Stimulated activated CD8-positive, alpha-beta memory T cell treated with anti-CD3 and anti-CD28 coated beads, Interleukin-12 subunit alpha, Interleukin-12 subunit beta, amount 100 ng/mL, for 24 hours (primary cell): Measurements from ENCODE around the gene CYTL1.
"Not testable (repeated sequence)": the region's sequence is repeated elsewhere in the genome, so short reads cannot be mapped to it uniquely, and the experiment has no call there.

Experiments used
- DNase-seq: peaks from one replicate; pipeline ENCODE4 v3.0.0-alpha.2; 2020; ENCODE audit errors: extremely low read depth

CYTL1 gene, protein sequence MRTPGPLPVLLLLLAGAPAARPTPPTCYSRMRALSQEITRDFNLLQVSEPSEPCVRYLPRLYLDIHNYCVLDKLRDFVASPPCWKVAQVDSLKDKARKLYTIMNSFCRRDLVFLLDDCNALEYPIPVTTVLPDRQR

DNA sequence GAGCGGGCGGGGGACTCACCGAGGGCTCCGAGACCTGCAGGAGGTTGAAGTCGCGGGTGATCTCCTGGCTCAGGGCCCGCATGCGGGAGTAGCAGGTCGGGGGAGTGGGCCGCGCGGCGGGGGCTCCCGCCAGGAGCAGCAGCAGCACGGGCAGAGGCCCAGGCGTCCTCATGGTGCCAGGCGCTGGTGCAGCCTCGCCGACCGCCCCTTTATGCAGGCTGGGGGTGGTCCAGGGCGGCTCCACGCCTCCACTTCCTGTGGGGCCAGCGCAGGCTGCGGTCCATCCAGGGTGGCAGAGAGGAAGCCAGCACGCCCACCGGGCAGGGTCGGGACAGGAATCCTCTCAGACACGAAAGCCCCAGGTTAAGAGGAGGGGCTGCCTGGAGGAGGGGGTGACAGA is at the start of gene CYTL1:
Gene CYTL1, minus strand, starts transcription at position 185 of the 400 bp plus-strand sequence. Its CDS starts 13 bp downstream, at position 172.
- DNase-seq = no peak

DNA sequence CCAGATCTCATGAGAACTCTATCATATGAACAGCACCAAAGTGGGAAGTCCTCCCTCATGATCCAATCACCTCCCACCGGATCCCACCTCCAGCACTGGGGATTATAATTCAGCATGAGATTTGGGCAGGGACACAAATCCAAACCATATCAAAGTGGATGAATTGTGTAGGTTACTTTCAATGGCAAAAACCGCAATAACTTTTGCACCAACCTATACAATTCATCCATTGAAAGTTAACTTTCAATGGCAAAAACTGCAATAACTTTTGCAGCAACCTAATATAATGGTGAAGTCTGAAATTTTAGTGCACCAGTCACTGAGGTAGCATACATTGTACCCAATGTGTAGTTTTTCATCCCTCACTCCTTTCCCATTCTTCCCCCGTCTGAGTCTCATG is 48.6 kb upstream of the CYTL1 start:
- no peak for DNase-seq

DNA sequence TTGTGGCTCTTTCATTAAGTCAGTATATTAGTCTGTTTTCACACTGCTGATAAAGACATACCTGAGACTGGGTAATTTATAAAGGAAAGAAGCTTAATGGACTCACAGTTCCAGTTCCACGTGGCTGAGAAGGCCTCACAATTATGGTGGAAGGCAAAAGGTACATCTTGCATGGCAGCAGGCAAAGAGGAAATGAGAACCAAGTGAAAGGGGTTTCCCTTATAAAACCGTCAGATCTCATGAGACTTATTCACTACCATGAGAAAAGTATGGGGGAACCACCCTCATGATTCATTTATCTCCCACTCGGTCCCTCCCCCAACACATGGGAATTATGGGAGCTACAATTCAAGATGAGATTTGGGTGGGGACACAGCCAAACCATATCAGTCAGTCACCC is 47.7 kb upstream of the CYTL1 start:
- not testable (repeated sequence) for DNase-seq

DNA sequence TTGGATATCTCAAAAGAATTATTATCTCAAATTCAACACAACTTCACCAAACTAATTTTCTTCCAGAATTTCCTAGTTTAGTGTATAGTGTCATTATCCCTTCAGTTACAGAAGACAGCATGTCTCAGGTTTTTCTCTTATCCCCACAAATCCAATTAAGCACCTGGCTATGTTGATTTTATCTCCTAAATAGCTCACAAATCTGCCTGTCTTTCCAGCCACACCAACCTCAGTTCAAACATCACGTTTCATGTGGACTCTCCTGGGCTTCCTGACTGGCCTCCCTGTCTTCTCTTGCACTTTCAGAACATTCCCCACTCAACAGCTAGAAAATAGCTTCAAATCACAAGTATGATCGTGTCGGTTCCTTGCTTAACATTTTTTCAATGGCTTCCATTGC is 46.8 kb upstream of the CYTL1 start:
- DNase-seq = no peak

DNA sequence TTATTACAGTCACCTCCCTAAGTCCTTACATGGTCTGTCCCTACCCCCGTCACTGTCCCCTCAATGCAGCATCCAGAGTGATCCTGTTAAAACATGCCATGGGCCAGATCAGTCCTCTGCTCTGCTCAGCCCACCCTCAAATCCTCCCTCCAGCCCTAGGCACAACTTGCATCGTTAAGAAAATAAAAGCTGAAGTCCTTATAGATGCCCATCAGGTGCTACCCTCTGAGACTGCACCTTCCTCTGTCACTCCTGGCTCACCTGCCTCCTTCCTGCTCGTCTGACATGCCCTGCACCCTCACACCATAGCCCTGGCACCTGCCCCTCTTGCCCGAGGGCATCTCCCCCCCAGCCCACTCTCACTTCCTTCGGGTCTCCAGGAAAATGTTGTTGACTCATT is 36.2 kb upstream of the CYTL1 start:
- DNase-seq = no peak

DNA sequence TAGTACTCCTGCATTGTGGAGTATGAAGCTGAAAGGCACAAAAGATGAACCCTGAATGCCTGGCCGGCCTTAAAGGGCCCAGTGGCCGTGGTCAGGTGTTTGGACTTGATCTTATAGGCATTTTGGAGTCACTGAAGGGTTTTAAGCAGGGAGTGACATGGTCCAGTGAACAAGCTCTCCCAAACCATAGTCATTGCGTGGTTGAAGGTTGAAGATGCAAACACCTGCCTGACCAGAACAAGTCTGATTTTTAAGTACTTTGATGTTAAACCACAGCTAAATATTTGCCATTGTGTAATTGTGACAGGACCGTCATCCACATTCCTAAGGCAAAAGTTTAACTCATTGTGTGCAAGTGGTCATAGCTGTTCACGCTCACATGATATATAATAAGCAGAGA is 35.3 kb upstream of the CYTL1 start:
- no peak for DNase-seq

DNA sequence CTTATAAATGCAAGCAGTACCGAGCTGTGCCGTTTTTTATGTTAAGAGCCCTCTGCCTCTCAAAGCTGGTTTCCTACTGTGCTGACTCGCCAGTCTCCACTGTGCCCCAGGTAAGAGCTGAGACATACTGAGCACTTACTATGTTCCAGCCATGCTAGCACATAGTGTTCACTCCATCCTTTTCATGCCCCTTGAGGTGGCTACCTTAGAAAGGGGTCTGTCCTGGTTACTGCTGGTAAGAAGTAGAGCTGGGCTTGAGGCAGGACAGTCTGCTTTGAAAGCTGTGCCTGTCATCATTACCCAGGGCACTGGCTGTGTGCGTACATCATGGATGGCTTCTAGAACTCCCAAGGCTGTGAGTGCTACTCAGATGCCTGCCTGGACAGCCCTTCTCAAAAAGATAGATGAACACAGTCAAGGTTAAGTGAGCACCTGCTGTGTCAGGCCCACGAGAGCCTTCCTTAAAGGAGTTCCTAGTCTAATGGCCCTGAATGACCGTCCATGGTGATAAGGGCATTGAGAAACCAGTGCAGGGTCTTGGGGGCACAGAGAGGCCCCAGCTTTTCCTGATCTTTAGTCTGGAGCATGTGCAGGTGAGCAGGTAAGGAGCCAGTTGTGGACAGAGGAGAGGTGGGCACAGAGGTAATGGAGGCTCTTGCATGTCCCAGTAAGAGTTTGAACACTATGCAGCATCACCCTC is 33.6 kb upstream of the CYTL1 start:
- no peak for DNase-seq

DNA sequence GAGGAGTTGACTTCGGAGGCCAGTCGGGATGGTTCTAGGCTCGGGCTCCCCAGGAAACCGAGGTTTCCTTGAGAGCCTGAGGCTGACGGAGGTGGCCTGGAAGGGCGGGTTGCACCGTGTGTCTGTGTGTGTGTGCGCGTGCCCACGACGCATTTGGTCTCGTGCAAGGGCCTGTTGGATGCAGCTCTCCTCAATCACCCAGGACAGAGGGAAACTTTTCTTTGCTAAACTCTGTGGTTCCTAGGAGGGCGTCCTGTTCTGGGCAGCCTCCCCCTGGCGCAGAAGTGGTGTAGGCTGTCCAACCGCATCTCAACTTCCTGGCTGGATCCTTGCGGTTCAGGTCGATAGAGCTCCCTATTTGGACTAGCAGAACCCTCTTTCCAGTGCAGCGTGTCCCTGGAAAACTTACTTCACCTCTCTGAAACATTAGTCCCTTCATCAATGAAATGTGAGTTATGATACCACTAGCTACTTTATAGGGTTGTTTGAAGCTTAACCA is 33.0 kb upstream of the CYTL1 start:
- no peak for DNase-seq

DNA sequence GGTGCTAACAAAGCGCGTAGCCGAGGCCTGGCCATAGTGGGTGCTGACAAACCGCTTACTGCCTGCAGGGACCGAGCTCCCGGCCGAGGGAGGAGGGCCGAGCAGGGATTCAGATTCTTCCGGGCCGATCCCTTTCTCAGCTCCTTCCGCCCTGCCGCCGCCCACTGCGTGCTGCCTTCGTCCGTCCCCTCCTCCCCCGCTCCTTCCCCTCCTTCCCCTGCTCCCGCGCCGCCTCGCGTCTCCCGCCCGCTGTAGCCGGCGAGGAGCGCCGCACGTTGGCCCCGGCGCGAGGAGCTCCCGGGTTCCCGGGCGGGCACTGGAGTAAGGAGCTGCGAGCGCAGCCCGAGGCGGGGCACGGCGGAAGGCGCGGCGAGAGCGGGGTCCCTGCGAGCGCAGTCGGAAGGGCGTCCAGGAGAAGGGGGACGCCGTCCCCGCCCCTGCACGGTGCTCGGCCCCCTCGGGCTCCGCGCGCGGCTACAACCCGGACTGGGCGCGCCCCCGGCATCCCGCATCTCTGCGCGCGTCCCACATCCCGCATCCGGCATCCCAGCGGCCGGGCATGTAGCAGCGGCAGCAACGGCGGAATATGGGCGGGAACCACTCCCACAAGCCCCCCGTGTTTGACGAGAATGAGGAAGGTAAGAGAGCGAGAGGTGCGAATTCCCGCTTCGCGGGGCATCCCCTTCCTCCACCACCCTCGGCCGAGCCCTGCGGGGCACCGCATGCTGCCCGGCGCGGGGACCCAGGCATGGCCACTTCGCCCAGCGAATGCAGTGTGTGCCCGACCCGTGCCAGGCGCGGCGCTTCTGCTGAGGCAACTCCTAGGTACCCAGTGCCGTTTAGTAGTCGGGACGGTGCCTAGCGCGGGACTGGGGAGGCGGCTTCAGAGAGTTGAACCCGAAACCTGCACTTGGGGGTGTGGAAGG is 32.3 kb upstream of the CYTL1 start, which contains the start of gene STK32B:
Gene STK32B, plus strand, starts transcription at position 203 of the 926 bp plus-strand sequence.
- DNase-seq = no peak

DNA sequence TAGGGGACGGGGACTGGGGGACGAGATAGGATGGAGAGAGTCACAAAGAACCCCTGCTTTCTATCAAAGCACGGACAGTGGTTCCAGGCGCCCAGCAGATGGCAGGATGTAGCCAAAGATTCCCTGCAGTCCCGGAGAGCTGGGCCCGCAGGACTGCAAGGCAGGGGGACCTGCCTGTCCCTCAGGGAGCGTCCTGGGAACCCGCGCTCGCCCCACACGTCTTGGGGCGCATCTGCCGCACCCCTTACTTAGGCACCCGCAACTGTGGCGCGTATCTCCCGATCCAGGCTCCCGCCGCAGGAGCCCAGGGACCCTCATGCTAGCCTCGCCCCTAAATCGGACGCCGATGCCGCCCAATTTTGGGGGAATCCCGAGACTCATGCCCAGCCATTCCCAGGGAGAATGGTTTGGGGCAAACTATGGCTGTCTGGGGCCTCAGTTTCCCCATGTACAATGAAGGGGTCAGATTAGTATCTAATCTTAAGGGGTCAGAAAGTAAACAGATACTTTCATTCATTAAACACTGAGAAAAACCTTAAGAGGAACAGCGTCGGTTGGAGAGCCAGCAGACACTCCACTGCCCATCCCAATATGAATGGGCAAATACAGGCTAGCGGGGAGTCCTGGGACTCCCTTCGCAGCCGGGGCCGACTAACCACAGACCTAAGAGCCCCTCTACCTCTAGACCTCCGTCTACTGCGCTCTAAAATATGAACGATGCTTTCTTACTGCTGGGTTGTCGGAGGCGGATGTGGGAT is 31.4 kb upstream of the CYTL1 start:
- no peak for DNase-seq

DNA sequence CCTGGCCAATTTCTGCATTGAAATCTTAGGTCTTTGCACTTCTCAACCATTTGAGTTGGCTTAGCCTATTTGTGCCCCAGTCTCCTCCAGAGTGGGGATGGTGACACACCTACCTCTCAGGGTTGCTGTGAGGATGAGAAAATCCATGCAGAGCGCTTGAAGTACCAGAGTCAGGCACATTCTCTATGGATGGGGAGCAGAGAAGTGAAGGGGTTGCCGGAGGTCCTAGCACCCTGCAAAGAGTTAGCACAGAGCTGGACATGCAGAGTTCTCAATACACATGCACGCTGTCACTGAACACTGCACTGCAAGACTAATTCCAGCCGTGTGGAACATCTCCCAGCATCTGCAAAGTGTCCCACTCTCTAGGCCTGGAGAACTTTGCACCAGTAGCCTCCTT is 29.5 kb upstream of the CYTL1 start:
- DNase-seq = no peak

DNA sequence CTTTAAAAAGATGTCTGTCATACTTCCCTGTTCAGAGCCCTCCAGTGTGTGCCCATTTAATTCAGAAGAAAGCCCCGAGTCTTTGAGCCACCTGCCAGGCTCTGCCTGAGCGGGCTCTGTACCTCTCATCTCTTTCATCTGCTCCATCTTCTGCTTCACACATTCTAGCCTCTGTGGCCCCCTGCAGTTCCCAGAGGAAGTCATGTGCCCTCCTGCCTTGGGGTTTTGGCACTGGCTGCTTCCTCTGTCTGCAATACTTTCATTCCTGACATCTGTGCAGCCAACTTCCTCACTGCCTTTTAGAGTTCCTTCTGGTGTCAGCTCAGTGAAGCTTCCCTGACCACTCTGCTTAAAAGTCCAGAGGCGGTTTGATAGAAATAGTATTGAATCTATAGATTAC is 25.8 kb upstream of the CYTL1 start:
- DNase-seq = no peak

DNA sequence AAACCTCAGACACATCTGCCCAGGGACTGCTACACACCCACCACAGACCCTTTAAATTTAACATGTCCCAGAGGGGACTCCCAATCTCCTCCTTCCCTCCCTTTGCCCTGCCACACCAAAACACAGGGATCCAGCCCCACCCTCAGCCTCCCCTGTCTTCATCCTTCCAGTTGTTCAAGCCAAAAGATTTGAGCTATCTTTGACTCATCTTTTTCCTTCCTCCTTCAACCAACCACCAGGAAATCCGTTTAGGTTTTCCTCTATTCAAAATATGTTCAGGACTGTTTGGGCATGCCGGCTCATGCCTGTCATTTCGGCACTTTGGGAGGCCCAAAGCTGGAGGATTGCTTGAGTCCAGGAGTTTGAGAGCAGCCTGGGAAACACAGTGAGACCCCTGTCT is 25.1 kb upstream of the CYTL1 start:
- DNase-seq = no peak

DNA sequence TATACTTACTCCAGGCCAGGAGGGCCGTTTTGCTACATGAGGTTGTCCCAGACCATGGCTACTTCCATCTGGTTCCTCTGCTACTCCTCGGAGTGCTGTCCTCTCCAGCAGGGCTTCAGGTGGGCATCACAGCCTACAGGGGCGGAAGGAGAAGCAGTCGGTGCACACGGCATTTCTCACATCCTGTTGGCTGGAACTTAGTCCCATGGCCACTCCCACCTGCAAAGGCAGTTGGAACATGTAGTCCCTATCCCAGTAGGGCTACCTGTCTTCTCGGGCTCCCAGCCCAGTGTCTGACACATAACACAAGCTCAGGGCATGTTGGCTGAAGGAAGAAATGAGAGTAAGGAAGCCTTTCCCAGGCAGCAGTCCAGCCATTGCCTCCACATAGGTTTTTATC is 24.3 kb upstream of the CYTL1 start:
- no peak for DNase-seq

DNA sequence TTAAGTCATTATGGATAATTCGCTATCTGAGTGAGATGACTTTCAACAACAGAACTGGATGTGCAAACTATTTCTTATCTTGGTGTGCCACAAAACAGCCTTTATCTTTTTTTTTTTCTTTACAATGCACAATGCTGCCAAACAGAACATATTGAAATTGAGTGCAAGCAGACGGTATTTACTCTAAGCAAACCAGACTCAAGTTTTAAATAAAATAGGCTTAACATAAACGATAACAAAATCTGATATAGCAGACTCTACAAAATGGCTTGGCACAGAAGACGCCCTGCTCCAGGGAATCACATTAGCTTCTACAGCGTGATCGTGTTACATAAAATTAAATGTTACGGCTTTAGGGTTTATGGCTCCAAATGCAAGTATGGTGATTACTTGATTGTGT is 22.4 kb upstream of the CYTL1 start:
- no peak for DNase-seq

DNA sequence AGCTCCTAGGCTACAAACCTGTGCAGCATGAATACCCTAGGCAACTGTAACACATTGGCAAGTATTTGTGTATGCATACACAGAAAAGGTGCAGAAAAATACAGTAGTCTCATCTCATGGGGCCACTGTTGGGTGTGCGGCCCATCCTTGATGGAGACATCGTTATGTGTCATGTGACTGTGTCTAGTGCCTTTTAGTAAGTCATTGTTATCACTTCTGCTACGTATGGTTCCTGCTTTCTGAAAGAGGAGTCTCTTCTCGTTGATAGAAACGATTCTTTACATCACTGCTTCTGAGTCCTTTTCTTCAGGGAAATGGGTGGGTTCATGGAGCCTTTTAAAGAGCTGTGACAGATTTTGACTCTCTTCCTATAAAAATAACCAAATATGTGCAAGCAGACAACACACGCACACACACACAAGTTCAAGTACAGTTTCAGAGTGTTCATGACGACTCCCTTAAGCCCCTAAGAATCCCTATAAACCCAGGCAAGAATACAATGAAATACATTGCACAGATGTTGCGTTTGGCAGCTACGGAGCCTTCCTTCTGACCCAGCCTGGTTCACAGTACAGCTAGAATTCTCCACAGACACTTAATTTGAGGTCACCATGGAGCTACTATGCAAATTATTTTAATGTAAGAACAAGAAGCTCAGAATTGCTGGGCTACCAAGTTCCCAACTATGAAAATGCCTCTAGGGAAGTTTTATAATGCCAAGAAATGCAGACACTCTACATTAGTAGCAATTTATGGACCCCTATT is 21.8 kb upstream of the CYTL1 start:
- DNase-seq = no peak

DNA sequence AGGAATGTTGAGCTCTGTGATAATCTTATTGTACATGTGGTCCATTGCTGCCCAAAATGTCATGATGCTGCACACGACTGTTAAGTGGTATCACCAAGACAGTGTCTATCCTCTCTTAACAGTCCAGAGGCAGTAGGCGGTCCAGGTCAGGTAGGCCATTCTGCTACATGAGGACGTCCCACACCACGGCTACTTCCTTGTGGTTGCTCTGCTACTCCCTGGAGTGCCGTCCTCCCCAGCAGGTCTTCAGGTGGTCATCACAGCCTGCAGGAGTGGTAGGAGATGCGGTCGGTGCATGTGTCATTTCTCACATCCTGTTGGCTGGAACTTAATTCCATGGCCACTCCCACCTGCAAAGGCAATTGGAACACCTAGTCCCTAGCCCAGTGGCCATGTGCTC is 20.5 kb upstream of the CYTL1 start:
- DNase-seq = no peak

DNA sequence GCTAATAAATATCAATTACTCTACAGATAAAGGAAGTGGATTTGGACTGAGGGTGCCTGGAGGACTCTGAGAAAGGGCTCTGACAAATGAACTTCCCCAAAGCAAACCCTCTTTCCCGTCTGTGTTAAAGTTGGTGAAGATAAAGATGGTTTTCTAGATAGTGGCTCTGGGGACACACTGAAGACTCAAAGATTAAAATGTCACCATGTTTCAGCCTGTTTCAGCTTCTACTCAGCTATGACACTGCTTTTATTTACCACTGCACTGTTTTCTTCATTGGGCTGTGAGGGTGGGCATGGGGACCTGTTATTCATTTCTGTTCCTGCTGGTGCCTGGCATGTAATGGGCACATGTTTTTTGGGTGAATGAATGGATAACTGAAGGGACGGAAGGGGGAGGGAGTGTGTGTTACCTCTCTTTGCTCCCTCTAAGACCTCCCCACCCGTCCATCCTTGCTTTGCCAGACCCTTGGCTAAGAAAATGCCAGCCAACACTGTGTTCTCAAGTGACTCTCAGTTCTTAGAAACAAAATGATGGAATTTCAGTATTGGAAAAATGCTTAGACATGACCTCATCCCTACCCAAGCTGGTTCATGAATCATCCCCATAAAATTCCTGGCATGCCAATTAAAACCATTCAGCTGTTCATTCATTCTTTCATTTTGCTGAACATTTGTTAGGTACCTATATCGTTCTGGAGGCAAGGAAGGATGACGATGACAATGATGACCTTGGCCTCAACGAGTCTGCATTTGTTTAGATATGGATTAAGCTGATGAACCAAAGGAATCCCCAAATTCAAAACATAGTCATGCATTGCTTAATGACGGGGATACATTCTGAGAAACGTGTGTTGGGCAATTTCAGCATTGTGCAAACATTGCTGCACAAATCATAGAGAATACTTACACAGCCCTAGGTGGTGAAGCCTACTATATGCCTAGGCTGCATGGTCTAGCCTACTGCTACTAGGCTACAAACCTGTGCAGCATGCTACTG is 18.6 kb upstream of the CYTL1 start:
- DNase-seq = no peak

DNA sequence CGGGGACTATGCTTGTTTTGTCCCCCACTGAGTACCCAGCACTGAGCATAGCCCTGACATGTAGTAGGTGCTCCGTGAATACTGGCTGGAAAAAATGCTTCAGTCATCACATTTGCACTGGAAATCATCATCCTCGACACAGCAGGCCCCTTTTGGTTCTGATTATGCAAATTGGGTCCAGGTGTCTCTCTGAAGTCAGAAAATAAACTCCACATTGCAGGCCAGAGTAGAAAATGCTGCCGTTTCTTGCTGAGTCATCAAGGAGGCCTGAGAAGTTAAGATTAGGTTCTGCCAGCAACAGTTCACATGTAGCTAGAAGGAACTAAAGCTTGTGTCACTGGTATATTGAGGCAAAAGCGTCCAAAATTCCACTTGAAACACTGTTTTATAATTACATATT is 17.0 kb upstream of the CYTL1 start:
- no peak for DNase-seq

DNA sequence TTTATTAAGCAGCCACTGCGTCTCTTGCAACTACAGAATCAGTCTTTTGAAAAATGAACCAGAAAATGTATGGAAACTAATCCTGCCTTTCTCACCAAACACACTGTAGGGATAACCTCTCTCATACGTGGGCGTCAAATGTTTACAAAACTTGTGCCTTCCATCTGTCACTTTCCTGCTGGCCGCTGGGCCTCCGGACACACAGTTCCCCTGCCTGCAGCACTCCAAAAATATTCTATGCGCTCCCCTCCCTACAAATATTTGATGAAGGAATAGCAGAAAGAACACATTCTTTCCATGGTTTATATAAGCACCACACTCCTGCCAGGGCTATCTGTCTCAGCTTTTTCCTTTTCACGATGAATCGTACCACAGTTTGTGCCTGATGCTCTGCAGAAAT is 14.9 kb upstream of the CYTL1 start:
- no peak for DNase-seq
